SU-DHL-6 (cell line): ENCODE measurements around the gene KATNAL1.

Source experiments
- H2AFZ ChIP-seq: fragments of 200-600 bp; sonication (generic); 2 replicates; pipeline ENCODE4 v1.6.1; 2014; ENCODE audit warnings: low read depth, mild to moderate bottlenecking, moderate library complexity, mixed read lengths, antibody characterized with exemption, low read length; ENCODE audit not compliant: severe bottlenecking
- H3F3A ChIP-seq: fragments of 200-600 bp; shearing (Covaris generic); 2 replicates; pipeline ENCODE4 v1.6.0; 2016; ENCODE audit warnings: antibody characterized with exemption, mild to moderate bottlenecking; ENCODE audit not compliant: insufficient read depth
- H3K27ac ChIP-seq: fragments of 200-600 bp; sonication (generic); 2 replicates; pipeline ENCODE4 v1.5.1; 2016; ENCODE audit warnings: low read depth, mild to moderate bottlenecking, low read length, moderate library complexity, mixed read lengths
- H3K27me3 ChIP-seq: fragments of 200-600 bp; sonication (generic), shearing (Covaris generic); 2 replicates; pipeline ENCODE4 v1.6.0; 2014; ENCODE audit warnings: mild to moderate bottlenecking, low read length
- H3K36me3 ChIP-seq: fragments of 200-600 bp; sonication (generic); 2 replicates; pipeline ENCODE4 v1.6.1; 2014; ENCODE audit warnings: mild to moderate bottlenecking, low read length, mixed read lengths
- H3K4me2 ChIP-seq: fragments of 300-600, 200-600 bp; shearing (Covaris generic), sonication (generic); 2 replicates; pipeline ENCODE4 v1.6.0; 2014; ENCODE audit warnings: low read length, low read depth, mild to moderate bottlenecking; ENCODE audit not compliant: poor library complexity, severe bottlenecking
- H3K4me3 ChIP-seq: fragments of 200-600 bp; sonication (generic); 2 replicates; pipeline ENCODE4 v1.5.1; 2014; ENCODE audit warnings: antibody characterized with exemption, low read length, mild to moderate bottlenecking, mixed read lengths; ENCODE audit not compliant: insufficient read depth, poor library complexity, severe bottlenecking
- H3K79me2 ChIP-seq: fragments of 200-600 bp; sonication (generic); 2 replicates; pipeline ENCODE4 v1.6.1; 2014; ENCODE audit warnings: mild to moderate bottlenecking, low read length, moderate library complexity; ENCODE audit not compliant: insufficient read depth
- H3K9ac ChIP-seq: fragments of 200-600 bp; sonication (generic); 2 replicates; pipeline ENCODE4 v1.7.0; 2014; ENCODE audit warnings: mild to moderate bottlenecking, low read length
- H3K9me2 ChIP-seq: fragments of 200-600 bp; sonication (generic); replicated peaks from 2 replicates; pipeline ENCODE4 v1.6.1; 2014; ENCODE audit warnings: low read length; ENCODE audit not compliant: insufficient read depth
- H3K9me3 ChIP-seq: fragments of 200-600 bp; sonication (generic); 2 replicates; pipeline ENCODE4 v1.6.1; 2014; ENCODE audit warnings: low read length, mixed read lengths; ENCODE audit not compliant: insufficient read depth
- H4K20me1 ChIP-seq: fragments of 200-600 bp; sonication (generic); 2 replicates; pipeline ENCODE4 v1.6.1; 2014; ENCODE audit warnings: low read depth, mild to moderate bottlenecking, antibody characterized with exemption, low read length, moderate library complexity, mixed read lengths
- EZH2phosphoT487 ChIP-seq: fragments of 200-600 bp; sonication (generic), shearing (Covaris generic); conservative IDR thresholded peaks from 2 replicates; pipeline ENCODE4 v1.6.1; 2018; ENCODE audit warnings: mild to moderate bottlenecking, antibody characterized with exemption, low read length, moderate library complexity, mixed read lengths
- TF ChIP-seq, protein P1 (sequence below): fragments of 200-600 bp; sonication (generic); IDR thresholded peaks from one replicate; pipeline ENCODE4 v1.5.1; 2017; ENCODE audit warnings: antibody characterized with exemption, mild to moderate bottlenecking, low read length, moderate library complexity; ENCODE audit not compliant: insufficient read depth, poor library complexity, severe bottlenecking

Gene KATNAL1

DNA sequence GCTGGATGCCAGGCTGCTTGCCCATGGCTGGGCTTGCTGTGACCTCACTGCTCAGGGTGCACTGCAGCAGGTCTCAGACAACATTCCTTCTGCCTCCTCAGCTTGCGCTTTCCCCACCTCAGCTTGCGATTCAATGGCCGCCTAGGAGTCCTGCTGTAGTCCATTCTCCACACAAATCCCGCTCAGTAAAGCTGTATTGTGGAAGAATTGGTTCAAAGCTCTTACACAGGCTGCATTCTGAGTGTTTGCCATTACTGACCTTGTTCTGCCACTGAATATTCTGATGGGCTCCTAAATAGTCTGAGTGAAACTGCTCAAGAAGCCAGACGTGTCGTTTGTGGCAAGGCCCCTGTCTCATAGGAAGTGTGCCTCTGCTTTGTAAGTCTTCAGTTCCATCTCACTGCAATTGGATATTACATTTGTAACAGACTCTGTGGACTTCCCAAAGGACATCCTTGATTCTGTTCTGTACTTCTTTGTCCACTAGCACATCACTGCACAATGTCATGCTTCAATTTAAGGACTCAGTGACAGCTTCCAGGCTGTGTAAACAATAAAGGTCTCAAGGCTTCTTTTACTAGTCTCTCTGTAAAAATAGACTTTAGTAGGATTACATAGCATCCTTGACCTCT is 49.8 kb downstream of the KATNAL1 start:
- Histone ChIP-seq H3K27ac (peak overlapping the region; percentile 17; the same call in 1 of the 2 replicates), H3K4me2 (peak overlapping the region; percentile 6), H3K9ac (no peak overlapping the region), H3K36me3 (peaks cover 9% of the 10 kb centered on the region; the same call in 1 of the 2 replicates), H2AFZ (no peak overlapping the region), H3K9me2 (no peaks in the 10 kb centered on the region), H3K27me3 (no peaks in the 10 kb centered on the region), H3K9me3 (no peaks in the 10 kb centered on the region), H4K20me1 (no peaks in the 10 kb centered on the region), H3K79me2 (0 out of 2 replicates have a peak, but pooled peaks cover 4% of the 10 kb centered on the region), H3K4me3 (no peak overlapping the region), H3F3A (0 out of 2 replicates have a peak, but pooled peaks cover 4% of the 10 kb centered on the region)
- TF ChIP-seq EZH2phosphoT487, result no peak
- TF ChIP-seq, protein P1, sequence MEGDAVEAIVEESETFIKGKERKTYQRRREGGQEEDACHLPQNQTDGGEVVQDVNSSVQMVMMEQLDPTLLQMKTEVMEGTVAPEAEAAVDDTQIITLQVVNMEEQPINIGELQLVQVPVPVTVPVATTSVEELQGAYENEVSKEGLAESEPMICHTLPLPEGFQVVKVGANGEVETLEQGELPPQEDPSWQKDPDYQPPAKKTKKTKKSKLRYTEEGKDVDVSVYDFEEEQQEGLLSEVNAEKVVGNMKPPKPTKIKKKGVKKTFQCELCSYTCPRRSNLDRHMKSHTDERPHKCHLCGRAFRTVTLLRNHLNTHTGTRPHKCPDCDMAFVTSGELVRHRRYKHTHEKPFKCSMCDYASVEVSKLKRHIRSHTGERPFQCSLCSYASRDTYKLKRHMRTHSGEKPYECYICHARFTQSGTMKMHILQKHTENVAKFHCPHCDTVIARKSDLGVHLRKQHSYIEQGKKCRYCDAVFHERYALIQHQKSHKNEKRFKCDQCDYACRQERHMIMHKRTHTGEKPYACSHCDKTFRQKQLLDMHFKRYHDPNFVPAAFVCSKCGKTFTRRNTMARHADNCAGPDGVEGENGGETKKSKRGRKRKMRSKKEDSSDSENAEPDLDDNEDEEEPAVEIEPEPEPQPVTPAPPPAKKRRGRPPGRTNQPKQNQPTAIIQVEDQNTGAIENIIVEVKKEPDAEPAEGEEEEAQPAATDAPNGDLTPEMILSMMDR, result no peak

DNA sequence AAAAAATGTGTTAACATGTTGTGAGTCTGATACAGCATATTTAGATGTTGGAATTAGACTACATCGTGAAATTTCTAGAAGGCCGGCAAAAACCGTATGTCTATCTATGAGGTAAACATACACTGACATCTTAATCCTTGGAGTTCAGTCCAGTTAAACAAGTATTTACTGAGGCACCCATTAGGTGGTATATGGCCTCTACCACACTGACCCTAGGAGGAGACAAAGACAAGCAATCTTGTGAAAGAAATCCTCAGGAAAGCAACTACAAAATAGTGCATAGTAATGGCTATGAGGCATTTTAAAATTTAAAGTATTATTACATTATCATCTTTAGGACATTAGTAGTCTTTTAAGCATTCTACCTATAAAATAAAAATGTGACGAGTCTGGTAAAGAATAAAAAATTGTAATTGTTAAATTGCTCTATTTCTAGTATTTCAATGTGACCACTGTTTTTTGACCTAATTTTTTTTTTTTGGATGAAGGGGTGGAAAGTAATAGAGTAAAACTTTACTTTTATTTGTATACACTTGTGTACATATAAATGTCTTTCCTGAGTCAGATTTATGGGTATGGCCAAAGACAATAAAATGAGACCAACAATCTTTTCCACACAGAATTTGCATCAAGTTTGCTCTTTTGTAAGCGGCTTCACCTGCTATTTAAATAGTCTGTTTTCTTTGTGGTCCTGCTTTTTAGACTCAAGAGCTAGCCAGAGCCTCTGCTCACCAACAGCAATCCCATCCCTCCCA is 50.5 kb downstream of the KATNAL1 start:
- Histone ChIP-seq H3K79me2 (0 out of 2 replicates have a peak, but pooled peaks cover 4% of the 10 kb centered on the region), H3F3A (0 out of 2 replicates have a peak, but pooled peaks cover 4% of the 10 kb centered on the region), H3K27ac (no peak overlapping the region), H3K9me3 (no peaks in the 10 kb centered on the region), H3K27me3 (no peaks in the 10 kb centered on the region), H4K20me1 (no peaks in the 10 kb centered on the region), H3K9me2 (no peaks in the 10 kb centered on the region), H2AFZ (no peak overlapping the region), H3K36me3 (peaks cover 9% of the 10 kb centered on the region; the same call in 1 of the 2 replicates), H3K9ac (no peak overlapping the region), H3K4me3 (no peak overlapping the region), H3K4me2 (no peak overlapping the region)
- TF ChIP-seq, protein P1, result no peak
- TF ChIP-seq EZH2phosphoT487, result no peak

DNA sequence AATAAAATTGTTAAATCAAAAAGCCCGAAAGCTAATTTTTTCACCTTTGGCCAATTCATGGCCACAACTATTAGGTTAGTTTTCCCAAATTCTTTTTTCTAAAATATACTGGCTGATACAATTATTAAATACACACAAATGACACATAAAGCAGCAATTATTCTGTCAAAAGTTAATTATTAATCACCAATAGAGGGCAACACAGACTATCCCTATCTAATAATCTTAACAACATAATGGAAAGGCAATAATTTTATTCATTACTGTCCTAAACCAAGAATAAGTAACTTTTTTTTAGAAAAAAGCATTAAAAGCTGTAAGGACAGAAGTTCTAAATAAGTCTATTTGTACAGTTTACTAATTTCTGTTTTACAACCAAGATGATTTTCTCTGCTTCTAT is 51.7 kb downstream of the KATNAL1 start:
- Histone ChIP-seq H4K20me1 (no peaks in the 10 kb centered on the region), H3K4me2 (no peak overlapping the region), H3K9me3 (no peaks in the 10 kb centered on the region), H2AFZ (no peak overlapping the region), H3K27me3 (no peaks in the 10 kb centered on the region), H3K9me2 (no peaks in the 10 kb centered on the region), H3F3A (0 out of 2 replicates have a peak, but pooled peaks cover 4% of the 10 kb centered on the region), H3K9ac (no peak overlapping the region), H3K4me3 (no peak overlapping the region), H3K27ac (no peak overlapping the region), H3K79me2 (0 out of 2 replicates have a peak, but pooled peaks cover 4% of the 10 kb centered on the region), H3K36me3 (peaks cover 9% of the 10 kb centered on the region; the same call in 1 of the 2 replicates)
- TF ChIP-seq EZH2phosphoT487, result no peak
- TF ChIP-seq, protein P1, result no peak
